Endothelial cell of umbilical vein (primary cell): Measurements from ENCODE around the gene NAA20. TPM values are rescaled to one million over a fixed set of nuclear protein-coding genes. Genes with fewer than 3 reads are reported as not detected.

Experiments used
- BruUV-seq: library from RNA; stranded (reverse); fragments of 400-500 nt; replicated peaks from 2 replicates; lab custom pipeline; 2021; lab: Mats Ljungman, UMichigan
- CTCF ChIA-PET: fragments of 300-600, 350-600 bp; sonication (Branson Sonifier 250); formaldehyde crosslinking; loops from one replicate; lab custom pipeline; 2021; ENCODE audit warnings: antibody characterized with exemption, inconsistent platforms; lab: Charles Lee
- POLR2A ChIA-PET: fragments of 300-600, 350-600 bp; sonication (Branson Sonifier 250); formaldehyde crosslinking; loops from one replicate; lab custom pipeline; 2021; ENCODE audit warnings: antibody characterized with exemption, inconsistent platforms; lab: Charles Lee
- DNase-seq: peaks from one replicate; pipeline ENCODE4 v3.0.0-alpha.2; 2011; ENCODE audit warnings: low read depth, low spot score
- FAIRE-seq: peaks from 2 replicates; lab custom pipeline; 2011; peaks lifted over from hg19 to GRCh38; lab: Jason Lieb, UNC
- H2AFZ ChIP-seq: 2 replicates; pipeline ENCODE4 v1.6.0; 2012; ENCODE audit warnings: low read depth, low read length, control low read depth, inconsistent platforms
- H3K27ac ChIP-seq: 2 replicates; pipeline ENCODE4 v1.5.1; 2011; ENCODE audit warnings: low read depth, mild to moderate bottlenecking, control low read depth, low read length, moderate library complexity; ENCODE audit not compliant: insufficient read depth
- H3K27me3 ChIP-seq, 2 experiments: 2 replicates each; pipeline versions ENCODE4 v1.6.0 to v1.6.1; 2011; ENCODE audit warnings: low read length in 2 of 2, mixed read lengths in 1 of 2; ENCODE audit not compliant: control insufficient read depth in 2 of 2, insufficient read depth in 2 of 2
- H3K36me3 ChIP-seq, 2 experiments: 2 replicates in 1 of 2; 3 replicates in 1 of 2; pipeline ENCODE4 v1.5.1; 2011; ENCODE audit warnings: low read length in 2 of 2, mild to moderate bottlenecking in 1 of 2, moderate library complexity in 1 of 2; ENCODE audit not compliant: control insufficient read depth in 2 of 2, insufficient read depth in 2 of 2; ENCODE audit errors: extremely low read depth in 1 of 2
- H3K4me1 ChIP-seq: 3 replicates; pipeline ENCODE4 v1.5.1; 2011; ENCODE audit warnings: mild to moderate bottlenecking, low read length; ENCODE audit not compliant: control insufficient read depth, insufficient read depth; ENCODE audit errors: extremely low read depth
- H3K4me2 ChIP-seq: 2 replicates; pipeline ENCODE4 v1.6.1; 2011; ENCODE audit warnings: low read length, control low read depth, mixed read lengths; ENCODE audit not compliant: insufficient read depth
- H3K4me3 ChIP-seq, 3 experiments: fragments of 200-600 bp in 1 of 3; sonication (generic), shearing (Covaris generic) in 1 of 3; replicated peaks in 1 of 3; 2 replicates each; pipeline ENCODE4 v1.5.1; 2011 to 2016; ENCODE audit warnings: control low read depth in 3 of 3, low read length in 3 of 3, mild to moderate bottlenecking in 2 of 3, inconsistent platforms in 1 of 3, low read depth in 1 of 3, moderate library complexity in 1 of 3; ENCODE audit not compliant: insufficient read depth in 1 of 3
- H3K79me2 ChIP-seq: 2 replicates; pipeline ENCODE4 v1.6.0; 2012; ENCODE audit warnings: low read length, inconsistent platforms; ENCODE audit not compliant: control insufficient read depth, insufficient read depth
- H3K9ac ChIP-seq: replicated peaks from 2 replicates; pipeline ENCODE3; 2011; ENCODE audit warnings: low read length, control low read depth; ENCODE audit not compliant: insufficient read depth; ENCODE audit errors: extremely low read depth
- H3K9me1 ChIP-seq: replicated peaks from 3 replicates; pipeline ENCODE4 v1.6.0; 2011; ENCODE audit warnings: mild to moderate bottlenecking, low read length; ENCODE audit not compliant: control insufficient read depth, insufficient read depth; ENCODE audit errors: extremely low read depth
- H3K9me3 ChIP-seq: replicated peaks from 2 replicates; pipeline ENCODE4 v1.5.1; 2012; ENCODE audit warnings: low read length, inconsistent platforms; ENCODE audit not compliant: control insufficient read depth, insufficient read depth
- H4K20me1 ChIP-seq: replicated peaks from 2 replicates; pipeline ENCODE3; 2011; ENCODE audit warnings: mild to moderate bottlenecking, low read length; ENCODE audit not compliant: control insufficient read depth, insufficient read depth; ENCODE audit errors: extremely low read depth
- EZH2 ChIP-seq: IDR thresholded peaks from 2 replicates; pipeline ENCODE4 v1.6.1; 2012; ENCODE audit warnings: borderline replicate concordance, low read depth, mild to moderate bottlenecking, moderate library complexity, low read length, inconsistent platforms; ENCODE audit not compliant: severe bottlenecking
- FOS ChIP-seq: IDR thresholded peaks from 2 replicates; pipeline ENCODE4 v1.6.1; 2011; ENCODE audit warnings: mild to moderate bottlenecking, low read length, moderate library complexity, borderline replicate concordance; ENCODE audit not compliant: insufficient read depth
- GATA2 ChIP-seq: IDR thresholded peaks from 2 replicates; pipeline ENCODE4 v1.7.0; 2011; ENCODE audit warnings: low read depth, mild to moderate bottlenecking, moderate library complexity, mixed read lengths, low read length; ENCODE audit not compliant: insufficient read length, insufficient read depth
- JUN ChIP-seq: IDR thresholded peaks from 2 replicates; pipeline ENCODE4 v1.6.1; 2011; ENCODE audit warnings: borderline replicate concordance, low read depth; ENCODE audit not compliant: insufficient read length, insufficient read depth
- MYC ChIP-seq: IDR thresholded peaks from one replicate; pipeline ENCODE4 v1.6.1; 2011; ENCODE audit warnings: mild to moderate bottlenecking, low read depth, low read length
- POLR2A ChIP-seq: IDR thresholded peaks from 2 replicates; pipeline ENCODE4 v1.6.1; 2012; ENCODE audit warnings: low read depth, mild to moderate bottlenecking, control low read depth, low read length
- POLR2AphosphoS5 ChIP-seq: IDR thresholded peaks from 2 replicates; pipeline ENCODE4 v1.6.1; 2012; ENCODE audit warnings: low read depth, mild to moderate bottlenecking, control low read depth, low read length, moderate library complexity; ENCODE audit not compliant: insufficient read depth
- dilution Hi-C: fragments of 300-500 bp; cut with MboI; formaldehyde crosslinking; loops from one replicate; pipeline ENCODE4 v1.15.0; 2019; ENCODE audit warnings: low sequenced_read_pairs; ENCODE audit not compliant: extremely low pct_ligation_motif_present
- intact Hi-C: fragments of 100-400 bp; cut with micrococcal nuclease; formaldehyde crosslinking; loops from one replicate; pipeline ENCODE4 v1.10.0; 2022
- polyA plus RNA-seq, 4 experiments: library from polyadenylated mRNA; depleted of rRNA in 3 of 4; stranded (reverse) in 3 of 4; unstranded in 1 of 4; fragments of >200 nt; gene quantifications; 2 replicates each; pipeline versions ENCODE4 v1.2.1 to v1.2.3, GENCODE V29; 2011 to 2012; ENCODE audit warnings: missing spikeins in 1 of 4
- total RNA-seq: library from RNA; stranded (reverse); gene quantifications from 2 replicates; pipeline ENCODE4 v1.2.3, GENCODE V29; 2021
- TF ChIP-seq, protein P1 (sequence below): IDR thresholded peaks from 2 replicates; pipeline ENCODE4 v1.6.1; 2011; ENCODE audit not compliant: insufficient read depth, insufficient read length
- TF ChIP-seq, protein P2 (sequence below), 2 donors: IDR thresholded peaks; 1 replicate in 1 of 2; 2 replicates in 1 of 2; pipeline ENCODE4 v1.5.1; 2011; ENCODE audit warnings: low read length in 2 of 2, mild to moderate bottlenecking in 2 of 2, moderate library complexity in 2 of 2, control low read depth in 1 of 2, inconsistent platforms in 1 of 2, low read depth in 1 of 2; ENCODE audit not compliant: insufficient read depth in 1 of 2; ENCODE audit errors: extremely low read depth in 1 of 2

NAA20 gene
- total and polyA plus RNA-seq, 2 donors (not counting 3 experiments of a cell fraction or from before 2014, with no cell fraction given): 48.6 to 77.3 TPM

DNA sequence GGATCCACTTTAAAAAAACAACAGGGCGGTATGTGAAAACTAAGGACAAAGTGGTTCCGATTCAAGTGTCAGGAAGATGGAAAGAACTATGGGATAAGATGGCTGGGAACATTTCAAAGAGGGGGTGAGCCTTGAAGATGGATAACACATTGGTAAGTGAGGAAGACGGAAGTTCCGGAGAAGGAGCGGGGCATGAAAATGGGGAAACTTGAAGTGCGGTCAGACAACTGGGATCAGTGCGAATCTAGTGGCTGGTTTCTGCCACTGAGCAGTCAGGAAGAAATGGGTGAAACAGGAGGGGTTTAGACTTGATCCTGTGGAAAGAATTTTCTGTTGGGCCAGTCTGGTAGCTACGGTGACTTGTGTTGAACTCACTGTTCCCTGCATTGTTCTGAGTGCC lies 1.2 kb downstream of the NAA20 start:
- dilution Hi-C loops (no loop called here), intact Hi-C loops (no loop called here)
- H3K4me1 ChIP-seq: peaks cover 13% of the 10 kb centered on the region
- no peaks in the 10 kb centered on the region for H3K9me3 ChIP-seq
- no peak for FAIRE-seq
- BruUV-seq: no TSS peak
- peaks cover 60% of the 10 kb centered on the region for H3K79me2 ChIP-seq
- H3K4me3 ChIP-seq: peak overlapping the region in 2 of 3 experiments; percentile 57 to 60
- ChIA-PET CTCF (no interaction called here), POLR2A (no interaction called here)
- H3K36me3 ChIP-seq: peaks cover 0 to 5% of the 10 kb centered on the region in 2 experiments
- H4K20me1 ChIP-seq: peaks cover 2% of the 10 kb centered on the region
- peak overlapping the region; percentile 81 for H3K9ac ChIP-seq
- no peaks in the 10 kb centered on the region for H3K27me3 ChIP-seq
- TF ChIP-seq, protein P1, sequence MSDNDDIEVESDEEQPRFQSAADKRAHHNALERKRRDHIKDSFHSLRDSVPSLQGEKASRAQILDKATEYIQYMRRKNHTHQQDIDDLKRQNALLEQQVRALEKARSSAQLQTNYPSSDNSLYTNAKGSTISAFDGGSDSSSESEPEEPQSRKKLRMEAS: no peak
- no peak for TF ChIP-seq POLR2A
- TF ChIP-seq JUN: no peak
- TF ChIP-seq, protein P2, sequence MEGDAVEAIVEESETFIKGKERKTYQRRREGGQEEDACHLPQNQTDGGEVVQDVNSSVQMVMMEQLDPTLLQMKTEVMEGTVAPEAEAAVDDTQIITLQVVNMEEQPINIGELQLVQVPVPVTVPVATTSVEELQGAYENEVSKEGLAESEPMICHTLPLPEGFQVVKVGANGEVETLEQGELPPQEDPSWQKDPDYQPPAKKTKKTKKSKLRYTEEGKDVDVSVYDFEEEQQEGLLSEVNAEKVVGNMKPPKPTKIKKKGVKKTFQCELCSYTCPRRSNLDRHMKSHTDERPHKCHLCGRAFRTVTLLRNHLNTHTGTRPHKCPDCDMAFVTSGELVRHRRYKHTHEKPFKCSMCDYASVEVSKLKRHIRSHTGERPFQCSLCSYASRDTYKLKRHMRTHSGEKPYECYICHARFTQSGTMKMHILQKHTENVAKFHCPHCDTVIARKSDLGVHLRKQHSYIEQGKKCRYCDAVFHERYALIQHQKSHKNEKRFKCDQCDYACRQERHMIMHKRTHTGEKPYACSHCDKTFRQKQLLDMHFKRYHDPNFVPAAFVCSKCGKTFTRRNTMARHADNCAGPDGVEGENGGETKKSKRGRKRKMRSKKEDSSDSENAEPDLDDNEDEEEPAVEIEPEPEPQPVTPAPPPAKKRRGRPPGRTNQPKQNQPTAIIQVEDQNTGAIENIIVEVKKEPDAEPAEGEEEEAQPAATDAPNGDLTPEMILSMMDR (IDR thresholded peaks at IDR 0.05; ENCODE audit: extremely low read depth in 1 of 2, insufficient read depth in 1 of 2, low read depth in 1 of 2, low read length in 2 of 2): no peak
- TF ChIP-seq POLR2AphosphoS5: no peak
- TF ChIP-seq GATA2: no peak
- no peak for TF ChIP-seq MYC
- no peak for TF ChIP-seq FOS
- no peak for TF ChIP-seq EZH2
- no peaks in the 10 kb centered on the region for H3K9me1 ChIP-seq
- no peak overlapping the region for H3K27ac ChIP-seq
- peak overlapping the region; percentile 66 for H3K4me2 ChIP-seq
- H2AFZ ChIP-seq: no peak overlapping the region
- no peak for DNase-seq
